Measurements from ENCODE around the gene GBX2. TPM values are rescaled to one million over a fixed set of nuclear protein-coding genes. Genes with fewer than 3 reads are reported as not detected.

The GBX2 gene
- not detected in 2 replicates for polyA plus RNA-seq (2011; rRNA removed)
- not detected in 2 replicates for polyA minus RNA-seq (2011; rRNA and poly(A)+ RNA removed)

DNA sequence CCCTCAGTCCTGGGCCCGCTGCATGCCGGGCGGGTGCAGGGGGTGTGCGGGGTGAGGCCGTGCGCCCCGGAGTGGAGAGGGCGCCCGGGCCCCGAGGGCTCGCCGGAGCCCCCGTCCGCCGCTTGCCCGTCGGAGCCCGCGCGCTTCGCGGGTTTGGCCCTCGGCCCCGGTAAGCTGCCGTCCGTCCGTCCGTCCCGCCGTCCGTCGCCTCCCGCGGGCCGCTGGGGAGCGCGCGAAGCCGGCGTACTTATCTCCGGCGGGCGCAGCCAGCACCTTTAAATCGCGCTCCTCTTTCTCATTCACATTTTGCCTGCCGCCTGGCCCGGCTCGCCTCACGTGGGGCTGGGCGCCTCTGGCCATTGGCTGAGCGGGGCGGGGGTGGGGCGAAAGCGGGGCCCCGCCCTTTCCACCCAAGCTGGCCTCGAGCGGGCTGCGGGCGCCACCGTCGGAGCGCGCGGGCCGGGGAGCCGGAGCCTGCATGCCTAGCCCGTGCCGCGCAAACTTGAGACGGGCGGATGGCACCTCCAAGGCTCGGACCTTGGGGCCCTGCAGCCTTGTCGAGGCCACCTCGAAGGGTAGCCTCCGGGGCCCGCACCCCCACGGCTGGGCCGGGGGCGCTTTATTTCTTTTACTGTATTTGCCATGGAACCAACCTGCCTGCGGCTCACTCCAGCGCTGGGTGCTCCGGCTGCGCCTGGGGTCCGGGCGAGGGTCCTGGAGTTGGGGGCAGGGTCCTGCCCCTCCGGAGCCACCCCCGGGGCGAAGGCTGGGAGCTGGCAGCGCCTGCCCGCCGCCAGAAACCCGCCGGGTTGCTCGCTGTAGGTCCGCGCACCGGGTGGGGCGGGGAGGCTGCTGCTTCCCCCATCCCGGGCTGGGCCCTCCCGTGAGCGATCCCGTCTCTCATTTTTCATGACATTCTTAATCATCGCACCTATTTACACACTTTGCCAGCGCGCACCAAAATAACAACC lies at the start of gene GBX2:
Gene GBX2, minus strand, starts transcription at position 277 of the 971 bp plus-strand sequence. CDS start 415 bp downstream, outside the sequence.
- Histone ChIP-seq H3K27me3 (ENCODE audit: control insufficient read depth, insufficient read depth, low read length) (peaks cover 91% of the 10 kb centered on the region), H3K27ac (ENCODE audit: low read depth, low read length) (no peak within 1 kb of the TSS), H3K9me3 (ENCODE audit: control insufficient read depth, insufficient read depth, low read length) (peaks cover 24% of the 10 kb centered on the region; the same call in 1 of the 2 replicates), H3K4me3 (ENCODE audit: low read depth, low read length) (peak within 1 kb of the TSS; percentile 32; the same call in 1 of the 2 replicates)
- ChIA-PET POLR2A (no interaction called here), CTCF (interaction anchor here (1.0 to 1.5 kb wide), 4 partner anchors 9 to 389 kb away, joined by 3 to 8 read pairs (median 4); no protein-coding TSS in a partner anchor)
- TF ChIP-seq, protein P1, sequence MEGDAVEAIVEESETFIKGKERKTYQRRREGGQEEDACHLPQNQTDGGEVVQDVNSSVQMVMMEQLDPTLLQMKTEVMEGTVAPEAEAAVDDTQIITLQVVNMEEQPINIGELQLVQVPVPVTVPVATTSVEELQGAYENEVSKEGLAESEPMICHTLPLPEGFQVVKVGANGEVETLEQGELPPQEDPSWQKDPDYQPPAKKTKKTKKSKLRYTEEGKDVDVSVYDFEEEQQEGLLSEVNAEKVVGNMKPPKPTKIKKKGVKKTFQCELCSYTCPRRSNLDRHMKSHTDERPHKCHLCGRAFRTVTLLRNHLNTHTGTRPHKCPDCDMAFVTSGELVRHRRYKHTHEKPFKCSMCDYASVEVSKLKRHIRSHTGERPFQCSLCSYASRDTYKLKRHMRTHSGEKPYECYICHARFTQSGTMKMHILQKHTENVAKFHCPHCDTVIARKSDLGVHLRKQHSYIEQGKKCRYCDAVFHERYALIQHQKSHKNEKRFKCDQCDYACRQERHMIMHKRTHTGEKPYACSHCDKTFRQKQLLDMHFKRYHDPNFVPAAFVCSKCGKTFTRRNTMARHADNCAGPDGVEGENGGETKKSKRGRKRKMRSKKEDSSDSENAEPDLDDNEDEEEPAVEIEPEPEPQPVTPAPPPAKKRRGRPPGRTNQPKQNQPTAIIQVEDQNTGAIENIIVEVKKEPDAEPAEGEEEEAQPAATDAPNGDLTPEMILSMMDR (IDR thresholded peaks at IDR 0.05; ENCODE audit: low read depth, low read length), result no peak
- DNase-seq (ENCODE audit: low read depth, low spot score), result no peak

DNA sequence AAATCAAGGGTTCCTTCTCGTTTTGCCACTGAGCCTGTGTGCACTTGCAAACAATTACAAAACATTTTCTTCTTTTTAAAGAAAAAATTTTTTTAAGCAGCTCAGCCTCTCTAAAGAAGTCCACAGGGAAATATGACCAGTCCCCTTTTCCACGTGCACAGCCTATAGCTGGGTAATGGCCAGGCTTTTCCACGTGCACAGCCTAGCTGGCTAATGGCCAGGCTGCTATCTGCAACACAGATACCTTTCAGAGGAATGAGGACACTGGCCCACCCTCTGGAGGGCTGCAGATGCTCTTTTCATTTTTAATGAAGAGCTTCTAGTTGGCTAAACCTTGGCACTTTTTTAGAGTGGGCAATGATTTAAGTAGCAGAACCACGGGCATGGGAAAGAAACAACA lies 49.7 kb upstream of the GBX2 start:
- CTCF ChIA-PET, result no interaction called here
- no peak for DNase-seq (ENCODE audit: low read depth, low spot score)
- H3K27me3 ChIP-seq (ENCODE audit: control insufficient read depth, insufficient read depth, low read length), result peaks cover 6% of the 10 kb centered on the region
- no peak overlapping the region for H3K27ac ChIP-seq (ENCODE audit: low read depth, low read length)
- POLR2A ChIA-PET, result no interaction called here
- no peak overlapping the region for H3K4me3 ChIP-seq (ENCODE audit: low read depth, low read length)
- TF ChIP-seq, protein P1 (IDR thresholded peaks at IDR 0.05; ENCODE audit: low read depth, low read length), result no peak
- no peaks in the 10 kb centered on the region; the same call in 1 of the 2 replicates for H3K9me3 ChIP-seq (ENCODE audit: control insufficient read depth, insufficient read depth, low read length)

DNA sequence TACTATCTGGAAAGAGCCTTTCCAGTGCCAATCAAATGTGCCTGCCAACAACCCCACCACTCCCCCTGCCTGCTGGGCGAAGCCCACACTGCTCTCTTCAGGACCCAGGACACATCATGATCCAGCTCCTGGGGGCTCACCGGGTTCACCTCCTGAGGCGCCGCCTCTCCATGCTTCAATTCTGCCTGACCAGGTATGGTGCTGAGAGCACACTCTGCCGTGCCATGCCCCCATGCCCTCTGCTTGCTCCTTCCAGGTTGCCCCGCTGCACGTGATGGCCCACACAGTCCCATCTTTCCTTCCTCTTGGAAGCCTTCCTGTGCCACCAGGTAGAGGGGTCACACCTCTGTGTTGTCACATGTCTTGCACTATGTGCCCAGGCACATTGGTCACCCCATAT lies 48.5 kb upstream of the GBX2 start:
- CTCF ChIA-PET, result no interaction called here
- no peaks in the 10 kb centered on the region; the same call in 1 of the 2 replicates for H3K9me3 ChIP-seq (ENCODE audit: control insufficient read depth, insufficient read depth, low read length)
- TF ChIP-seq, protein P1 (IDR thresholded peaks at IDR 0.05; ENCODE audit: low read depth, low read length), result no peak
- H3K4me3 ChIP-seq (ENCODE audit: low read depth, low read length), result no peak overlapping the region
- H3K27me3 ChIP-seq (ENCODE audit: control insufficient read depth, insufficient read depth, low read length), result peaks cover 6% of the 10 kb centered on the region
- DNase-seq (ENCODE audit: low read depth, low spot score), result no peak
- POLR2A ChIA-PET, result no interaction called here
- no peak overlapping the region for H3K27ac ChIP-seq (ENCODE audit: low read depth, low read length)

DNA sequence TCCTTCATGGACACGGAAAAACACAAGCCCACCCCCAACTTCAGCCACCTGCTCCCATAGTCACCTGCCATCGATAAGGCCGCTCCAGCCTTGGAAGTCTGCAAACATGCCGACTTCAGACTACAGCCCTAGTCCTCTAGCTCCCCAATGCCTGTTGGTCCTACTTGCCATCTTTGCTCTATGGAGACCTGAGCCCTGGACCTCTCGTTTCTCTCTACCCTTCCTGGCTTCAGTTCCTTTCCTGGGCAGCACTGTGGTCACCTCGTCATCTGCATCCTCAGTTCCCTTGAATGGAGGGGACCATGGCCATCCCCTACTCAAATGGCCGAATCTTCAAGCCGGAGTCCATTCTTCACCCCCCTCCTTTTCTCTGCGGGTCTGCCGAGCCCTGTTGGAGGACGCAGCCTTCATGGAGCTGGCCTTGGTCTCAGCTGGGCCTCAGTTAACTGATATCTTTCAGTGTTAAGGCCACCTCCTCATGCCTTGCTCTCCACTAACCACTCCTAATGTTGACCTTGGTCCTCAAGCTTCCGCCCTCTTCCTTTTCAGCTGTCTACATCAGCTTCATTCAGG lies 47.7 kb upstream of the GBX2 start:
- ChIA-PET POLR2A (no interaction called here), CTCF (no interaction called here)
- no peaks in the 10 kb centered on the region; the same call in 1 of the 2 replicates for H3K9me3 ChIP-seq (ENCODE audit: control insufficient read depth, insufficient read depth, low read length)
- H3K27me3 ChIP-seq (ENCODE audit: control insufficient read depth, insufficient read depth, low read length), result peaks cover 6% of the 10 kb centered on the region
- H3K4me3 ChIP-seq (ENCODE audit: low read depth, low read length), result no peak overlapping the region
- no peak for DNase-seq (ENCODE audit: low read depth, low spot score)
- H3K27ac ChIP-seq (ENCODE audit: low read depth, low read length), result no peak overlapping the region
- TF ChIP-seq, protein P1 (IDR thresholded peaks at IDR 0.05; ENCODE audit: low read depth, low read length), result no peak

DNA sequence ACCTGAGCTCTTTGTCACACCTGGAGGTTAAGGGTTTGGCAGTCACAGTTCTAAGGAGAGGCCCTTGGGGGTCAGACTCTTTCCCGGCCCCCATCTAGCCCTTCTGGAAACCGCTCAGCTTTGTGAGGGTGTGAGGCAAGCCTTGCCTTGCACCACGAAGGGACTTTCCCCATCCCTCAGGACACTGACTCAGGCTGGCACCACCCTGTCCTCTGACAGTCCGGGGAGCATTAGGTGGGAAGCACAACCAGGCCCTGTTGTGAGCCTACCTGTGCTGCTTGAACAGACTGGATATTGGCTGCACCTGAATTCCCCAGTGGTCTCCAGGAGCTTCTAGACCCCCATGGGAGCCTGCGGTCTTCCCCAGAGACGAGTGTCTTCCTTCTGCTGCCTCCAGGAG lies 47.0 kb upstream of the GBX2 start:
- no peak overlapping the region for H3K4me3 ChIP-seq (ENCODE audit: low read depth, low read length)
- ChIA-PET CTCF (no interaction called here), POLR2A (no interaction called here)
- DNase-seq (ENCODE audit: low read depth, low spot score), result no peak
- H3K9me3 ChIP-seq (ENCODE audit: control insufficient read depth, insufficient read depth, low read length), result no peaks in the 10 kb centered on the region; the same call in 1 of the 2 replicates
- peaks cover 6% of the 10 kb centered on the region for H3K27me3 ChIP-seq (ENCODE audit: control insufficient read depth, insufficient read depth, low read length)
- no peak overlapping the region for H3K27ac ChIP-seq (ENCODE audit: low read depth, low read length)
- TF ChIP-seq, protein P1 (IDR thresholded peaks at IDR 0.05; ENCODE audit: low read depth, low read length), result no peak

Data from AG04450 (cell line).